GM23248 (cell line): ENCODE data around the gene SHROOM3. TPM values are rescaled to one million over a fixed set of nuclear protein-coding genes. Genes with fewer than 3 reads are reported as not detected.
A peak's percentile ranks its signal among the peaks of the same experiment; 100 is the strongest.

Source experiments
- DNase-seq: peaks from one replicate; pipeline ENCODE4 v3.0.0-alpha.2; 2015
- H2AFZ ChIP-seq: fragments of 200-600 bp; sonication (generic); 2 replicates; pipeline ENCODE4 v1.6.1; 2016; ENCODE audit warnings: antibody characterized with exemption
- H3F3A ChIP-seq: fragments of 200-600 bp; sonication (generic); 2 replicates; pipeline ENCODE4 v1.6.1; 2016; ENCODE audit warnings: mild to moderate bottlenecking, antibody characterized with exemption, mixed run types; ENCODE audit not compliant: insufficient read depth
- H3K27ac ChIP-seq: fragments of 200-600 bp; sonication (generic); 2 replicates; pipeline ENCODE4 v1.5.1; 2016; ENCODE audit warnings: mild to moderate bottlenecking
- H3K27me3 ChIP-seq: fragments of 200-600 bp; sonication (generic); replicated peaks from 2 replicates; pipeline ENCODE4 v1.6.1; 2016; ENCODE audit warnings: mild to moderate bottlenecking; ENCODE audit not compliant: insufficient read depth
- H3K36me3 ChIP-seq: fragments of 200-600 bp; sonication (generic); 2 replicates; pipeline ENCODE4 v1.6.1; 2016; ENCODE audit warnings: low read depth, mild to moderate bottlenecking
- H3K4me1 ChIP-seq: fragments of 200-600 bp; sonication (generic); 2 replicates; pipeline ENCODE4 v1.6.1; 2016; ENCODE audit warnings: mild to moderate bottlenecking; ENCODE audit not compliant: insufficient read depth
- H3K4me2 ChIP-seq: fragments of 200-600 bp; sonication (generic); one replicate; pipeline ENCODE4 v1.6.1; 2016; ENCODE audit warnings: mild to moderate bottlenecking; ENCODE audit not compliant: unreplicated experiment
- H3K4me3 ChIP-seq: fragments of 200-600 bp; sonication (generic); 2 replicates; pipeline ENCODE4 v1.5.1; 2016; ENCODE audit warnings: mild to moderate bottlenecking
- H3K79me2 ChIP-seq: fragments of 200-600 bp; sonication (generic); 2 replicates; pipeline ENCODE4 v1.6.1; 2016; ENCODE audit warnings: mild to moderate bottlenecking; ENCODE audit not compliant: insufficient read depth
- H3K9ac ChIP-seq: fragments of 200-600 bp; sonication (generic); 2 replicates; pipeline ENCODE4 v1.6.1; 2016; ENCODE audit warnings: mild to moderate bottlenecking
- H3K9me2 ChIP-seq: fragments of 200-600 bp; sonication (generic); 2 replicates; pipeline ENCODE4 v1.6.1; 2016; ENCODE audit warnings: mixed run types, mild to moderate bottlenecking, moderate library complexity; ENCODE audit not compliant: insufficient read depth
- H3K9me3 ChIP-seq: fragments of 200-600 bp; sonication (generic); one replicate; pipeline ENCODE4 v1.6.1; 2017; ENCODE audit warnings: low read depth
- H4K20me1 ChIP-seq: fragments of 200-600 bp; sonication (generic); 2 replicates; pipeline ENCODE4 v1.6.0; 2016; ENCODE audit not compliant: insufficient read depth
- EZH2 ChIP-seq: fragments of 200-600 bp; sonication (generic); IDR thresholded peaks from 2 replicates; pipeline ENCODE4 v1.6.1; 2018; ENCODE audit warnings: antibody characterized with exemption, mild to moderate bottlenecking; ENCODE audit not compliant: insufficient read depth, poor library complexity, severe bottlenecking
- EZH2phosphoT487 ChIP-seq: fragments of 200-600 bp; sonication (generic); IDR thresholded peaks from 2 replicates; pipeline ENCODE4 v1.6.1; 2018; ENCODE audit warnings: antibody characterized with exemption, moderate library complexity, mild to moderate bottlenecking, low read depth; ENCODE audit not compliant: insufficient read depth
- WGBS, 2 experiments: methylation state at CpG; one replicate each; pipeline ENCODE4 v1.1.6; 2015 to 2017; ENCODE audit warnings: low lambda C conversion rate in 2 of 2, low coverage in 1 of 2; ENCODE audit errors: missing lambda C conversion rate in 2 of 2; 5-methylcytosine and 5-hydroxymethylcytosine counted together
- in situ Hi-C: fragments of 300-500 bp; cut with MboI; formaldehyde crosslinking; loops from 2 replicates; pipeline ENCODE4 v1.15.0; 2020
- polyA plus RNA-seq: library from polyadenylated mRNA; unstranded; fragments of >200 nt; fragmentation: Nextera tagmentation; extraction: Ambion mirVana; gene quantifications from 2 replicates; pipeline ENCODE4 v1.2.1, GENCODE V29; 2016
- total RNA-seq: library from RNA; depleted of rRNA; stranded (reverse); fragments of >200 nt; shearing (Covaris generic); gene quantifications from 2 replicates; pipeline ENCODE4 v1.2.3, GENCODE V29; 2014

Gene SHROOM3
- total and polyA plus RNA-seq, 2 experiments from 2014 or later = 9.7 to 44.6 TPM

DNA sequence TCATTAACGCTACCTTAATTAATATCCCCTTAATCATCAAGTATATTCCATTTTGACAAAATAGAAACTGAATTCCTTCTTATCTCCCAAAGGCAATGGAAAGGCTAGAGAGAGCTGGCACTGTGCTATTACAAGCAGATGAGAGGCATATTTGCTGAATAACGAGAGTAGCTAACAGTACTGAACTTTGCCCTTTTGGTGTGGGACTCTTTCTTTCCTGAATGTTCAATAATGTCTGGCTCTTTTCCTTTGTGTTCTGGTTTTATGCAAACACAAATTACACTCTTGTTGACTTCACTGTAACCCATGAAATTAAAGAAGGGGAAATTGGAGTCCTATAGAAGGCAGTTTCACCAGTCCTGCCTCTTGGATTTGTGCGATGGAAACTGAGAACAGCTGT, 63.5 kb downstream of the SHROOM3 start:
- Histone ChIP-seq H3F3A (no peaks in the 10 kb centered on the region), H3K4me3 (no peak overlapping the region), H3K9ac (no peak overlapping the region), H3K27ac (no peak overlapping the region), H3K9me3 (no peaks in the 10 kb centered on the region), H2AFZ (no peak overlapping the region), H3K9me2 (no peaks in the 10 kb centered on the region), H3K27me3 (peaks cover 20% of the 10 kb centered on the region), H3K4me2 (no peak overlapping the region), H3K4me1 (no peaks in the 10 kb centered on the region), H4K20me1 (no peaks in the 10 kb centered on the region), H3K79me2 (no peaks in the 10 kb centered on the region), H3K36me3 (no peaks in the 10 kb centered on the region)
- DNase-seq = no peak
- in situ Hi-C loops = loop anchor here (5.0 kb wide), 1 partner anchor 66 kb away; no protein-coding TSS in a partner anchor
- 18 to 20% methylated on average over 3 of the region's 3 CpGs for WGBS, 2 experiments
- TF ChIP-seq EZH2 (no peak), EZH2phosphoT487 (no peak)

DNA sequence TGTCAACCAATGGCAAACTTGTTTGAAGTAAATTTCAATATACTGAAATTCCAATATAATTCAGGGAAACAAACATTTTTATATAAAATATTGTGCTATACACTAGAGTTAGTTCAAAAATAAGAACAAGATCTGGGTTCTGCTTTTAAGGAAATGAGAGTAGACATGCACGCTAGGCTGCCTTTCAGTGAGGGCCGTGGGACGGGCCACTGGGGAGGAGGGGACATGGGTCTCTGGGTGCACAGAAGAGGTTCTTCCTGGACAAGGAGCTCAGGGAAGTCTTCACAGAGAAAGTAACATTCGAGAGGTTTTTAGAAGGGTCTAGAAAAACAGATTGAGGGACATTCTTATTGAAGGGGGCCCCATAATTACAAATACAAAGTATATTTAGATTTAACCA, 64.4 kb downstream of the SHROOM3 start:
- H3K9me2 ChIP-seq = no peaks in the 10 kb centered on the region
- in situ Hi-C loops = loop anchor here (5.0 kb wide), 1 partner anchor 67 kb away; no protein-coding TSS in a partner anchor
- no peaks in the 10 kb centered on the region for H3K36me3 ChIP-seq
- H3K27ac ChIP-seq = no peak overlapping the region
- H3K9me3 ChIP-seq = no peaks in the 10 kb centered on the region
- TF ChIP-seq EZH2 = no peak
- no peaks in the 10 kb centered on the region for H4K20me1 ChIP-seq
- H3K4me2 ChIP-seq = no peak overlapping the region
- H3K79me2 ChIP-seq = no peaks in the 10 kb centered on the region
- no peak overlapping the region for H3K9ac ChIP-seq
- H3K4me1 ChIP-seq = no peaks in the 10 kb centered on the region
- DNase-seq = no peak
- 74 to 75% methylated on average over 4 of the region's 4 CpGs for WGBS, 2 experiments
- peaks cover 20% of the 10 kb centered on the region for H3K27me3 ChIP-seq
- H2AFZ ChIP-seq = no peak overlapping the region
- H3K4me3 ChIP-seq = no peak overlapping the region
- no peaks in the 10 kb centered on the region for H3F3A ChIP-seq

DNA sequence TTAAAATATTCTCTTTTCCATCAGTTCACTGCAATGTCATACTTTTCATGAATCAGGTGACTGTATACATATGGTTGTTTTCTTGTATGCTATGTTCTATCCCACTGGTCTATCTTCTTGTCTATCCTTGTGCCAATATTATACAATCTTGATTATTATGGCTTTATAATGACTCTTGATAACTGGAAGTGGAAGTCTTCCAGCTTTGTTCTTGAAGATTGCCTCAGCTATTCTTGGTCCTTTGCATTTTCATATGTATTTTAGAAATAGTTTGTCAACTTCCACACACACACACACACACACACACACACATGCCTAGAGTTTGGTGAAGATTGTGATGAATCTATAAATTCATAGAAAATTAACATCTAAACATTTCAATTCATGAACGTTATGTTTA, 67.9 kb downstream of the SHROOM3 start:
- in situ Hi-C loops = loop anchor here (10.0 to 25.0 kb wide), 2 partner anchors 318 to 709 kb away; no protein-coding TSS in a partner anchor
- Histone ChIP-seq H3K79me2 (no peaks in the 10 kb centered on the region), H2AFZ (no peak overlapping the region), H4K20me1 (no peaks in the 10 kb centered on the region), H3K36me3 (no peaks in the 10 kb centered on the region), H3K9ac (no peak overlapping the region), H3K4me1 (no peaks in the 10 kb centered on the region), H3K9me2 (no peaks in the 10 kb centered on the region), H3K27ac (no peak overlapping the region), H3K27me3 (no peaks in the 10 kb centered on the region; the same call in 1 of the 2 replicates), H3K4me2 (no peak overlapping the region), H3K4me3 (no peak overlapping the region), H3K9me3 (no peaks in the 10 kb centered on the region), H3F3A (no peaks in the 10 kb centered on the region)
- 58 to 81% methylated on average over 1 of the region's 1 CpG for WGBS, 2 experiments
- TF ChIP-seq EZH2phosphoT487 (no peak), EZH2 (no peak)
- no peak for DNase-seq

DNA sequence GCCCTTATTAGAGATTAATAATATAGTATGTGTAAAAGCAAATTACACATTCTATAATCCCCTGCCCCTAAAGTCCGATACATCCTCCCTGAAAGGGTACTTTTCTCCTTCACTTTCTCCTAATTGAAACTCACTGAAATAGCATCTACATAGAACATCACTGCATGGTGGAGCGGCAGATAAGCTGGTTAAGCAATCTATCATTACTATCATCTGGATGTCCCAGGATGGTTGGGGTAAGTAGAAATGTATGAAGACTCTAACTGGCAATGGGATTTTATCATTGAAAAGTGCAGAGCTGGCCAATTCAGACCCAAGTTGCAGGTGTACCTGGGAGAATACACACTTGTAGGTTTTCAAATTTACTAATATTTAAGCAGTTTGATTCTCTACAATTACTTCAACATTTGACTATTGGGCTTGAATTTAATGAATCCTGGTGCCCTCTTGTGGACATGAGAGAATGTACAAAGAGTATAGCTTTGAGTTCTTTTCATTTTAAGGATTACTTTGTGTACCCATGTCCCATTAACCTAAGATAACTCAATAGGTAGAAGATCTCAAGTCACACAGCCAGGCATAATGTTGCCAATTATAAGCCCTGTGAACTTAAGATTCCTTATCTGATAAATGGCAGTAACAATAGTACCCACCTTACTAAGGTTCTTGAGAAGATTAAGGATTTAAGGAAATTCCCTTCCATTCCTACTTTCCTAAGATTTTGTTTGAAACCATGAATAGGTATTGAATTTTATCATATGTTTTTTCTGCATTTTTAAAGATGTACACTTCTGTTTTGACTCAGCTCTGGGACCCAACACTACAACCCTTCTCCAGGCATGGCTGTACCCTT, 69.8 kb downstream of the SHROOM3 start:
- TF ChIP-seq EZH2 (no peak), EZH2phosphoT487 (no peak)
- no peak overlapping the region for H3K9ac ChIP-seq
- no peak overlapping the region for H2AFZ ChIP-seq
- peak; percentile 76 for DNase-seq
- H3K27ac ChIP-seq = no peak overlapping the region
- H3K36me3 ChIP-seq = no peaks in the 10 kb centered on the region
- whole genome bisulfite sequencing, 2 experiments = 70 to 78% methylated on average over 2 of the region's 2 CpGs
- no peaks in the 10 kb centered on the region for H3K9me3 ChIP-seq
- in situ Hi-C loops = loop anchor here (10.0 to 25.0 kb wide), 2 partner anchors 320 to 707 kb away; no protein-coding TSS in a partner anchor
- no peaks in the 10 kb centered on the region for H3K79me2 ChIP-seq
- H3K4me2 ChIP-seq = no peak overlapping the region
- H4K20me1 ChIP-seq = no peaks in the 10 kb centered on the region
- H3K27me3 ChIP-seq = no peaks in the 10 kb centered on the region; the same call in 1 of the 2 replicates
- no peaks in the 10 kb centered on the region for H3F3A ChIP-seq
- no peaks in the 10 kb centered on the region for H3K9me2 ChIP-seq
- H3K4me3 ChIP-seq = no peak overlapping the region
- H3K4me1 ChIP-seq = no peaks in the 10 kb centered on the region
